Measurements from ENCODE around the gene NDUFC1.
"Not testable (repeated sequence)": the region's sequence is repeated elsewhere in the genome, so short reads cannot be mapped to it uniquely, and the experiment has no call there.

The NDUFC1 gene

GRCh38 chr4:139295942-139296299 lies 6.4 kb downstream of the NDUFC1 start:
- no peak for DNase-seq

GRCh38 chr4:139295206-139295941 lies 6.9 kb downstream of the NDUFC1 start:
- DNase-seq = peak; percentile 76

GRCh38 chr4:139286186-139286698 lies 16.0 kb downstream of the NDUFC1 start:
- no peak for DNase-seq

GRCh38 chr4:139282721-139283075 lies 19.6 kb downstream of the NDUFC1 start:
- no peak for DNase-seq

GRCh38 chr4:139282065-139282720 lies 20.1 kb downstream of the NDUFC1 start:
- DNase-seq = no peak

GRCh38 chr4:139279760-139280620 lies 22.3 kb downstream of the NDUFC1 start, which contains the start of gene MGARP:
TSS of gene MGARP (minus strand) at chr4:139280225. CDS start at chr4:139280158, 67 bp downstream.
- no peak for DNase-seq

GRCh38 chr4:139278912-139279759 lies 23.1 kb downstream of the NDUFC1 start:
- DNase-seq = no peak

GRCh38 chr4:139278485-139278884 lies 23.8 kb downstream of the NDUFC1 start:
- DNase-seq = no peak

GRCh38 chr4:139275281-139275735 lies 27.0 kb downstream of the NDUFC1 start:
- DNase-seq = no peak

GRCh38 chr4:139274790-139275189 lies 27.5 kb downstream of the NDUFC1 start:
- no peak for DNase-seq

GRCh38 chr4:139273835-139274234 lies 28.4 kb downstream of the NDUFC1 start:
- DNase-seq = no peak

GRCh38 chr4:139267301-139267700 lies 35.0 kb downstream of the NDUFC1 start:
- DNase-seq = no peak

GRCh38 chr4:139266583-139267257 lies 35.6 kb downstream of the NDUFC1 start:
- DNase-seq = peak; percentile 14

- DNase-seq = no peak
Observed at GRCh38 chr4:139266208-139266582, 36.1 kb downstream of the NDUFC1 start.

- peak; percentile 70 for DNase-seq
Observed at GRCh38 chr4:139265654-139266053, 36.6 kb downstream of the NDUFC1 start.

- DNase-seq = no peak
Observed at GRCh38 chr4:139256349-139256748, 45.9 kb downstream of the NDUFC1 start.

GRCh38 chr4:139255581-139255980 lies 46.7 kb downstream of the NDUFC1 start:
- DNase-seq = not testable (repeated sequence)

GRCh38 chr4:139253713-139254112 lies 48.6 kb downstream of the NDUFC1 start:
- DNase-seq = no peak

- DNase-seq = no peak
Observed at GRCh38 chr4:139253046-139253445, 49.2 kb downstream of the NDUFC1 start.

GRCh38 chr4:139247700-139248238 lies 54.5 kb downstream of the NDUFC1 start:
- DNase-seq = no peak

GRCh38 chr4:139247241-139247640 lies 55.0 kb downstream of the NDUFC1 start:
- no peak for DNase-seq

Measured in DMS153 (cell line).